ENCODE data around the gene CAMK1D.

DNA sequence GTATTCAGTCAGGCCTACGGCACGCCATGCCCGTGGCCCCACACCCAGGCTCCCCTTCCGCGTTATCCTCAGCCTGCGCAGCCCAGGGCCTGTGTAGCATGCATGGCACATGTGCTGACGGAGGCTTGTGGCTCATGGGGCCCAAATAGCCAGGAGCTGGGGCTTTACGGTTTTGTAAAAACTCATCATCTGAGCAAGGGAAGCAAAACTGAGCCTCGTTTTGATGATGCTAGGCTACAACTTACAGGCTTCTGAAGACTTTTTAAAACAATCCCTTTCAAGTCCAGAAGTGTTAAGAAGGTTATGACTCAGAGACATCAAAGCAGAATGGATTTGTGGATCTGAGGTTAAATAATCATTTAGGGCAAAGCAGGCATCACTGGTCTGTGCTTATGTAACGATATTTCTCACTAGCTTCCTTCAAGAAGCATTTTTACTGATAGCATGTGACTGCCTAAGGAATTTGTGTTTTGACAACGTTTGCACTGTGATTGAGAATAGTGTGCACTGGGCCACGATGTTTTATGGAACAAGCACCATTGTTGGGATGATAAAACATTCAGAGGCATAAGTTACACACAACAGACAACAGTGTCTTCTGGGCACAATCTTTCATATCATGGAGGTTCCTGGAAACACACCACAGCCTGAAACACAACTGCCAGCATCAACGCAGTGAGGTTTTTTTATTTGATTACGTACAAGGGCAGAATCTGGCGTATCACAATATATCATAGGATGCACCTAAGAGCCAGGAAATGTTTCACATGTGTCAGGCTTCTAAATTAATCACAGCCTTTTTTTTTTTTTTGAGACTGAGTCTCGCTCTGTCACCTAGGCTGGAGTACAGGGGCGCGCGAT, 377.9 kb downstream of the CAMK1D start:
- peak in 1 of 2 donors; percentile 40 for TF ChIP-seq POLR2A (IDR thresholded peaks at IDR 0.05)
- TF ChIP-seq, protein P1, sequence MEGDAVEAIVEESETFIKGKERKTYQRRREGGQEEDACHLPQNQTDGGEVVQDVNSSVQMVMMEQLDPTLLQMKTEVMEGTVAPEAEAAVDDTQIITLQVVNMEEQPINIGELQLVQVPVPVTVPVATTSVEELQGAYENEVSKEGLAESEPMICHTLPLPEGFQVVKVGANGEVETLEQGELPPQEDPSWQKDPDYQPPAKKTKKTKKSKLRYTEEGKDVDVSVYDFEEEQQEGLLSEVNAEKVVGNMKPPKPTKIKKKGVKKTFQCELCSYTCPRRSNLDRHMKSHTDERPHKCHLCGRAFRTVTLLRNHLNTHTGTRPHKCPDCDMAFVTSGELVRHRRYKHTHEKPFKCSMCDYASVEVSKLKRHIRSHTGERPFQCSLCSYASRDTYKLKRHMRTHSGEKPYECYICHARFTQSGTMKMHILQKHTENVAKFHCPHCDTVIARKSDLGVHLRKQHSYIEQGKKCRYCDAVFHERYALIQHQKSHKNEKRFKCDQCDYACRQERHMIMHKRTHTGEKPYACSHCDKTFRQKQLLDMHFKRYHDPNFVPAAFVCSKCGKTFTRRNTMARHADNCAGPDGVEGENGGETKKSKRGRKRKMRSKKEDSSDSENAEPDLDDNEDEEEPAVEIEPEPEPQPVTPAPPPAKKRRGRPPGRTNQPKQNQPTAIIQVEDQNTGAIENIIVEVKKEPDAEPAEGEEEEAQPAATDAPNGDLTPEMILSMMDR (IDR thresholded peaks at IDR 0.05 in 4 of 5, conservative IDR thresholded peaks at IDR 0.05 in 1 of 5) = no peak

Data from gastrocnemius medialis (tissue), 4 donors.